HL-60 (cell line): ENCODE results near the gene IRF7.
A peak's percentile ranks its signal among the peaks of the same experiment; 100 is the strongest.
"Not testable (repeated sequence)": the region's sequence is repeated elsewhere in the genome, so short reads cannot be mapped to it uniquely, and the experiment has no call there.

Experiments used
- DNase-seq, 2 experiments: peaks; one replicate each; pipeline ENCODE4 v3.0.0-alpha.2; 2010 to 2020; ENCODE audit warnings: low read depth in 1 of 2, low spot score in 1 of 2
- H3K27ac ChIP-seq: fragments of 250-450 bp; sonication (Bioruptor Pico); replicated peaks from 2 replicates; pipeline ENCODE4 v1.5.1; 2020; ENCODE audit warnings: mild to moderate bottlenecking, moderate library complexity
- H3K27me3 ChIP-seq: fragments of 250-450 bp; sonication (Bioruptor Pico); 2 replicates; pipeline ENCODE4 v1.5.1; 2021; ENCODE audit warnings: mild to moderate bottlenecking, moderate library complexity; ENCODE audit not compliant: insufficient read depth, poor library complexity, severe bottlenecking
- H3K4me3 ChIP-seq: replicated peaks from 2 replicates; pipeline ENCODE4 v1.5.1; 2011; ENCODE audit warnings: mild to moderate bottlenecking, control low read depth, low read length; ENCODE audit not compliant: insufficient read depth
- GABPA ChIP-seq: IDR thresholded peaks from 2 replicates; pipeline ENCODE4 v1.6.1; 2012; ENCODE audit warnings: low read depth
- POLR2AphosphoS5 ChIP-seq: IDR thresholded peaks from 2 replicates; pipeline ENCODE4 v1.6.1; 2012; ENCODE audit warnings: low read depth
- SPI1 ChIP-seq: IDR thresholded peaks from 2 replicates; pipeline ENCODE4 v1.6.1; 2012; ENCODE audit warnings: low read depth, mild to moderate bottlenecking, borderline replicate concordance
- TF ChIP-seq, protein P1 (sequence below): IDR thresholded peaks from 2 replicates; pipeline ENCODE4 v1.6.1; 2012; ENCODE audit warnings: low read depth; ENCODE audit not compliant: insufficient replicate concordance
- TF ChIP-seq, protein P2 (sequence below): IDR thresholded peaks from one replicate; pipeline ENCODE4 v1.5.1; 2011; ENCODE audit warnings: low read length, control low read depth, inconsistent platforms; ENCODE audit not compliant: insufficient read depth

Gene IRF7

DNA sequence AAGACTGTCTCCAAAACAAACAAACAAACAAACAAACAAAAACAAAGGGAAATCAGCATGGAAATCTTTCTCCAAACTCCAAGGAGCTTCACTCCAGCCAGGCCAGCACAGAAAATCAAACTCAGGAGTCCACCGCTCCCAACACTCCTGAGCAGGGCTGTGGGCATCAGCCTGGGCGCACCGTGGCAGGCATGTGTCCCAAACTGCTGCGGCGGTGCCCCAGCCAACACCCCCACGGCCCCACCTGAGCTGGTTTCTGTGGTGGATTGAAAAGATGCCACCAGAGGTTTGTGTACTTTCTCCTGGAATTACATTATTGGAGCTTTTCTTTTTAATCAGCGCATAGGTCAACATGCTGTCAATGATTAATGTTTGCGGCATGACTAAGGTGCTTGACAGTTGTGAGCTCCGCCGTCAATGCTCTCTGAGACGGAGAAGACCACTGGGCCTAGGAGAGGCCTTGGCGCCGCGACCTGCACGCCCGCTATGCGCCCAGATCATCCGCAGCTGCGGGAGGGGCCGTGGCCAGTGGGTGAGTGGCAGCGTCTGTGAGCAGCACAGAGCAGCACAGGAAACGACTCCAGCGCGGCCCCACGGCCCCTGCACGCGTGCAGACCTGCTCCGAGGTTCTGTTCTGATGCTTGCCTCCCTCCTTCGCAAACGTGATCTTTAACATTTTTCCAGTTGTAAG is 39.4 kb upstream of the IRF7 start:
- Histone ChIP-seq H3K4me3 (no peak overlapping the region), H3K27me3 (no peaks in the 10 kb centered on the region), H3K27ac (no peak overlapping the region)
- no peak for DNase-seq
- TF ChIP-seq, protein P1, sequence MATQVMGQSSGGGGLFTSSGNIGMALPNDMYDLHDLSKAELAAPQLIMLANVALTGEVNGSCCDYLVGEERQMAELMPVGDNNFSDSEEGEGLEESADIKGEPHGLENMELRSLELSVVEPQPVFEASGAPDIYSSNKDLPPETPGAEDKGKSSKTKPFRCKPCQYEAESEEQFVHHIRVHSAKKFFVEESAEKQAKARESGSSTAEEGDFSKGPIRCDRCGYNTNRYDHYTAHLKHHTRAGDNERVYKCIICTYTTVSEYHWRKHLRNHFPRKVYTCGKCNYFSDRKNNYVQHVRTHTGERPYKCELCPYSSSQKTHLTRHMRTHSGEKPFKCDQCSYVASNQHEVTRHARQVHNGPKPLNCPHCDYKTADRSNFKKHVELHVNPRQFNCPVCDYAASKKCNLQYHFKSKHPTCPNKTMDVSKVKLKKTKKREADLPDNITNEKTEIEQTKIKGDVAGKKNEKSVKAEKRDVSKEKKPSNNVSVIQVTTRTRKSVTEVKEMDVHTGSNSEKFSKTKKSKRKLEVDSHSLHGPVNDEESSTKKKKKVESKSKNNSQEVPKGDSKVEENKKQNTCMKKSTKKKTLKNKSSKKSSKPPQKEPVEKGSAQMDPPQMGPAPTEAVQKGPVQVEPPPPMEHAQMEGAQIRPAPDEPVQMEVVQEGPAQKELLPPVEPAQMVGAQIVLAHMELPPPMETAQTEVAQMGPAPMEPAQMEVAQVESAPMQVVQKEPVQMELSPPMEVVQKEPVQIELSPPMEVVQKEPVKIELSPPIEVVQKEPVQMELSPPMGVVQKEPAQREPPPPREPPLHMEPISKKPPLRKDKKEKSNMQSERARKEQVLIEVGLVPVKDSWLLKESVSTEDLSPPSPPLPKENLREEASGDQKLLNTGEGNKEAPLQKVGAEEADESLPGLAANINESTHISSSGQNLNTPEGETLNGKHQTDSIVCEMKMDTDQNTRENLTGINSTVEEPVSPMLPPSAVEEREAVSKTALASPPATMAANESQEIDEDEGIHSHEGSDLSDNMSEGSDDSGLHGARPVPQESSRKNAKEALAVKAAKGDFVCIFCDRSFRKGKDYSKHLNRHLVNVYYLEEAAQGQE: no peak
- TF ChIP-seq GABPA: no peak
- TF ChIP-seq, protein P2, sequence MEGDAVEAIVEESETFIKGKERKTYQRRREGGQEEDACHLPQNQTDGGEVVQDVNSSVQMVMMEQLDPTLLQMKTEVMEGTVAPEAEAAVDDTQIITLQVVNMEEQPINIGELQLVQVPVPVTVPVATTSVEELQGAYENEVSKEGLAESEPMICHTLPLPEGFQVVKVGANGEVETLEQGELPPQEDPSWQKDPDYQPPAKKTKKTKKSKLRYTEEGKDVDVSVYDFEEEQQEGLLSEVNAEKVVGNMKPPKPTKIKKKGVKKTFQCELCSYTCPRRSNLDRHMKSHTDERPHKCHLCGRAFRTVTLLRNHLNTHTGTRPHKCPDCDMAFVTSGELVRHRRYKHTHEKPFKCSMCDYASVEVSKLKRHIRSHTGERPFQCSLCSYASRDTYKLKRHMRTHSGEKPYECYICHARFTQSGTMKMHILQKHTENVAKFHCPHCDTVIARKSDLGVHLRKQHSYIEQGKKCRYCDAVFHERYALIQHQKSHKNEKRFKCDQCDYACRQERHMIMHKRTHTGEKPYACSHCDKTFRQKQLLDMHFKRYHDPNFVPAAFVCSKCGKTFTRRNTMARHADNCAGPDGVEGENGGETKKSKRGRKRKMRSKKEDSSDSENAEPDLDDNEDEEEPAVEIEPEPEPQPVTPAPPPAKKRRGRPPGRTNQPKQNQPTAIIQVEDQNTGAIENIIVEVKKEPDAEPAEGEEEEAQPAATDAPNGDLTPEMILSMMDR: no peak
- no peak for TF ChIP-seq POLR2AphosphoS5
- no peak for TF ChIP-seq SPI1

DNA sequence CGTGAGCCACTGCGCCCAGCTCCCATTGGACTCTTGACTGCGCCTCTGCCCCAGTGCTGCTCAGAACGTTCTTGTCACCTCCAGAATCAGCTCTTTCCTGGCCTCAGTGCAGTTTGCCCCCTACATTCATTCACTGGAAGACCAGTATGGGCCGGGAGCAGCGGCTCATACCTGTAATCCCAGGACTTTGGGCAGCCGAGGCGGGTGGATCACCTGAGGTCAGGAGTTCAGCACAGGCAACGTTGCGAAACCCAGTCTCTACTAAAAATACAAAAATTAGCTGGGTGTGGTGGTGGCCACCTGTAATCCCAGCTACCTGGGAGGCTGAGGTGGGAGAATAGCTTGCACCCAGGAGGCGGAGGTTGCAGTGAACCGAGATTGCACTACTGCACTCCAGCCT is 38.7 kb upstream of the IRF7 start:
- H3K4me3 ChIP-seq, H3K27ac ChIP-seq, H3K27me3 ChIP-seq, DNase-seq: not testable (repeated sequence)

DNA sequence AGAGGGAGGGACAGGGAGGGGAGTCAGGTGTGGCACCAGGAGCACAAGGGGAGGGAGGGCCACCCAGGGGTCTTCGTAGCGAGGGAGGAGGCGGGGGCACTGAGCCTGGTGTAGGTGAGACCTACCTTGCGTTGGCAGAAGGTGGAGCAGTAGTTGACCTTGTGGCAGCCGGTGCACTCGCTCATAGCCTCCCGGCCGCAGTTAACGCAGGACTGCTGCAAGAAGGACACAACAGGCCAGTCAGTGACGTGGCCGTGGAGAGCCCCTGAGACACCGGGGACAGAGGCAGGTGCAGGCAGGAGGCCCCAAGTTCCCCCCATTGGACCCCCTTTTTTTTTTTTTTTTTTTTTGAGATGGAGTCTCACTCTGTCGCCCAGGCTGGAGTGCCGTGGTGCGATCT is 38.1 kb upstream of the IRF7 start:
- TF ChIP-seq SPI1 (no peak), GABPA (no peak), POLR2AphosphoS5 (no peak)
- TF ChIP-seq, protein P1: no peak
- TF ChIP-seq, protein P2: no peak
- Histone ChIP-seq H3K4me3 (no peak overlapping the region), H3K27ac (peak overlapping the region; percentile 27), H3K27me3 (no peaks in the 10 kb centered on the region)
- DNase-seq: no peak

DNA sequence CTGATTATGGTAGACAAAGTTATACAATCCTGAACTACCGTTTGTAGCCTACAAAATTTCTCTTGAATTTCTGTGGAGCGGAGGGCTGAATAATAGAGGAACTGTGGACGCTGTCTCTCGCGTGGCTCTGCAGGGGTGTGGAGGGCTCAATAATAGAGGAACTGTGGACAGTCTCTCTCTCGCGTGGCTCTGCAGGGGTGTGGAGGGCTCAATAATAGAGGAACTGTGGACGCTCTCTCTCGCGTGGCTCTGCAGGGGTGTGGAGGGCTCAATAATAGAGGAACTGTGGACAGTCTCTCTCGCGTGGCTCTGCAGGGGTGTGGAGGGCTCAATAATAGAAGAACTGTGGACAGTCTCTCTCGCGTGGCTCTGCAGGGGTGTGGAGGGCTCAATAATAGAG is 37.4 kb upstream of the IRF7 start:
- peak in 1 of 2 experiments; percentile 59 for DNase-seq
- H3K27ac ChIP-seq, H3K27me3 ChIP-seq, H3K4me3 ChIP-seq: not testable (repeated sequence)
- peak; percentile 68 for TF ChIP-seq SPI1

DNA sequence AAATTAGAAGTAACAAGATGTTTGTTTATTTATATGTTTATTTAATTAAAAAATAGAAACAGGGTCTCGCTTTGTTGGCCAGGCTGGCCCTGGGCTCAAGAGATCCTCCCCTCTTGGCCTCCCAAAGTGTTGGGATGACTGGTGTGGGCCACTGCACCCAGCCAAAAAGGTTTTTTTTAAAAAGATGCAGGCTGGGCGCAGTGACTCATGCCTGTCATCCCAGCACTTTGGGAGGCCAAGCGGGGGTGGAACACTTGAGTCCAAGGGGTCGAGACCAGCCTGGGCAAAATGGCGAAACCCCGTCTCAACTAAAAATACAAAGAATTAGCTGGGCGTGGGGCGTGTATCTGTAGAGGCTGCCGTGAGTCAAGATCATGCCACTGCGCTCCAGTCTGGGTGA is 34.7 kb upstream of the IRF7 start:
- H3K27ac ChIP-seq: no peak overlapping the region
- no peaks in the 10 kb centered on the region for H3K27me3 ChIP-seq
- H3K4me3 ChIP-seq: no peak overlapping the region
- TF ChIP-seq POLR2AphosphoS5: no peak
- TF ChIP-seq, protein P1: no peak
- no peak for DNase-seq

DNA sequence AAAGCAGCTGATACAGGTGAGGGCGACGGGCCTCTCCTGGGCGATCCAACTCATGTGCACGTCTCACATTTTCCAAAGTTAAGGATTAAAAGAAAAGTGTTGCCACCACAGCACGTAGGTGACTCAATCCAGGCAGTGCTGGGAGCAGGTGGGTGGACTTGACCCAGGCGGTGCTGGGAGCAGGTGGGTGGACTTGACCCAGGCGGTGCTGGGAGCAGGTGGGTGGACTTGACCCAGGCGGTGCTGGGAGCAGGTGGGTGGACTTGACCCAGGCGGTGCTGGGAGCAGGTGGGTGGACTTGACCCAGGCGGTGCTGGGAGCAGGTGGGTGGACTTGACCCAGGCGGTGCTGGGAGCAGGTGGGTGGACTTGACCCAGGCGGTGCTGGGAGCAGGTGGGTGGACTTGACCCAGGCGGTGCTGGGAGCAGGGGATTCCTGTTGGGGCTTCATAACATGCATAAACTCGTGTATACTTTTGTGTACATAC is 32.0 kb upstream of the IRF7 start:
- not testable (repeated sequence) for H3K27me3 ChIP-seq, H3K27ac ChIP-seq, H3K4me3 ChIP-seq, DNase-seq
